Transverse colon (tissue), 4 donors: ENCODE results near the gene STRIP1. TPM values are rescaled to one million over a fixed set of nuclear protein-coding genes. Genes with fewer than 3 reads are reported as not detected.

Experiments used
- DNase-seq: peaks from one replicate; pipeline ENCODE4 v3.0.0-alpha.2; 2019
- H3K27ac ChIP-seq, 4 donors: fragments of 200-600 bp; sonication (generic); 2 replicates each; pipeline ENCODE4 v1.5.1; 2016 to 2018; ENCODE audit warnings: inconsistent platforms in 4 of 4
- H3K27me3 ChIP-seq: fragments of 200-600 bp; sonication (generic); 2 replicates; pipeline ENCODE4 v1.5.1; 2017; ENCODE audit warnings: inconsistent platforms
- H3K36me3 ChIP-seq, 4 donors: fragments of 200-600 bp; sonication (generic); 2 replicates each; pipeline ENCODE4 v1.5.1; 2017 to 2019; ENCODE audit warnings: inconsistent platforms in 4 of 4
- H3K4me1 ChIP-seq, 4 donors: fragments of 200-600 bp; sonication (generic); 2 replicates each; pipeline ENCODE4 v1.5.1; 2017 to 2020; ENCODE audit warnings: inconsistent platforms in 4 of 4
- H3K4me3 ChIP-seq, 4 donors: fragments of 200-600 bp; sonication (generic); 1 replicate in 1 of 4; 2 replicates in 3 of 4; pipeline versions ENCODE4 v1.5.1 to v1.6.1; 2017 to 2019; ENCODE audit warnings: inconsistent platforms in 4 of 4
- H3K9me3 ChIP-seq, 2 donors: fragments of 200-600 bp; sonication (generic); 2 replicates each; pipeline ENCODE4 v1.5.1; 2017 to 2019; ENCODE audit warnings: inconsistent platforms in 2 of 2
- EP300 ChIP-seq: sonication (generic); formaldehyde crosslinking; IDR thresholded peaks from one replicate; pipeline ENCODE4 v1.6.1; 2017; ENCODE audit warnings: antibody characterized with exemption, low read depth
- POLR2A ChIP-seq: fragments of 450-650 bp; IDR thresholded peaks from one replicate; pipeline ENCODE4 v1.6.1; 2016; ENCODE audit warnings: antibody characterized with exemption, mild to moderate bottlenecking, moderate library complexity
- POLR2AphosphoS5 ChIP-seq, 3 donors: sonication (generic); formaldehyde crosslinking; IDR thresholded peaks; one replicate each; pipeline ENCODE4 v1.6.1; 2016; ENCODE audit warnings: antibody characterized with exemption in 3 of 3
- WGBS, 2 donors: methylation state at CpG; one replicate each; pipeline ENCODE4 v1.1.5; 2018; ENCODE audit warnings: low coverage in 1 of 2; 5-methylcytosine and 5-hydroxymethylcytosine counted together
- in situ Hi-C, 4 donors: fragments of 200-750 bp; cut with MboI; loops; one replicate each; pipeline versions ENCODE4 v1.15.0 to v1.15.1; 2017; ENCODE audit warnings: low sequenced_read_pairs in 3 of 4, low pct_ligation_motif_present in 1 of 4, low pct_unique_long_range_greater_than_20kb in 1 of 4
- intact Hi-C: fragments of 100-400 bp; cut with DNase I; formaldehyde crosslinking; loops from one replicate; pipeline ENCODE4 v1.15.1; 2023; ENCODE audit warnings: low total_unique reads
- total RNA-seq, 4 donors: library from RNA; depleted of rRNA; stranded (reverse); fragments of >200 nt; gene quantifications; one replicate each; pipeline ENCODE4 v1.1.0, GENCODE V29; 2016
- TF ChIP-seq, protein P1 (sequence below), 5 experiments: fragments of 200-600 bp in 3 of 5; fragments of 450-650 bp in 2 of 5; sonication (generic) in 3 of 5; IDR thresholded peaks; 1 replicate in 2 of 5; 2 replicates in 3 of 5; pipeline ENCODE4 v1.5.1; 2016 to 2017; ENCODE audit warnings: antibody characterized with exemption in 5 of 5, inconsistent platforms in 3 of 5, mild to moderate bottlenecking in 2 of 5, moderate library complexity in 1 of 5

STRIP1 gene
- total RNA-seq, 4 donors from 2014 or later: 32.6 to 72.2 (median 58.7) TPM

DNA sequence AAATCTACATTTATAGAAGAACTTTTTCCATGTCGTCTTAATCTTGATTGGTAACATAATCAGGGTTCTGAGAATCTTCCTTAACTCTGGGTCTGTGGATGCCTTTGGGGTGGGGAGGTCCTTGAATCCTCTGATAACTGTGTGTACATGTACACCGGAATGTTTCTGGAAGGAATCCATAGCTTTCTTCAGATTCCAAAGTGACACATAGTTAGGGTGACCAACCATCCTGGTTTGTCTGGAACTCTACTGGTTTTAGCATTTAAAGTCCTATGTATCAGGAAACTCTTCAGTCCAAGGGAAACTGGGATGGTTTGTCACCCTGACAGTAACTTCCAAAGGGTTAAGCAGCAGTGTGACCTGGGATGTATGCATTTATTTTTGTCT lies 16.8 kb downstream of the STRIP1 start:
- intact Hi-C loops: loop anchor here (5.0 kb wide), 1 partner anchor 56 kb away; no protein-coding TSS in a partner anchor
- 80 to 93% methylated on average over 2 of the region's 2 CpGs for WGBS, 2 donors

DNA sequence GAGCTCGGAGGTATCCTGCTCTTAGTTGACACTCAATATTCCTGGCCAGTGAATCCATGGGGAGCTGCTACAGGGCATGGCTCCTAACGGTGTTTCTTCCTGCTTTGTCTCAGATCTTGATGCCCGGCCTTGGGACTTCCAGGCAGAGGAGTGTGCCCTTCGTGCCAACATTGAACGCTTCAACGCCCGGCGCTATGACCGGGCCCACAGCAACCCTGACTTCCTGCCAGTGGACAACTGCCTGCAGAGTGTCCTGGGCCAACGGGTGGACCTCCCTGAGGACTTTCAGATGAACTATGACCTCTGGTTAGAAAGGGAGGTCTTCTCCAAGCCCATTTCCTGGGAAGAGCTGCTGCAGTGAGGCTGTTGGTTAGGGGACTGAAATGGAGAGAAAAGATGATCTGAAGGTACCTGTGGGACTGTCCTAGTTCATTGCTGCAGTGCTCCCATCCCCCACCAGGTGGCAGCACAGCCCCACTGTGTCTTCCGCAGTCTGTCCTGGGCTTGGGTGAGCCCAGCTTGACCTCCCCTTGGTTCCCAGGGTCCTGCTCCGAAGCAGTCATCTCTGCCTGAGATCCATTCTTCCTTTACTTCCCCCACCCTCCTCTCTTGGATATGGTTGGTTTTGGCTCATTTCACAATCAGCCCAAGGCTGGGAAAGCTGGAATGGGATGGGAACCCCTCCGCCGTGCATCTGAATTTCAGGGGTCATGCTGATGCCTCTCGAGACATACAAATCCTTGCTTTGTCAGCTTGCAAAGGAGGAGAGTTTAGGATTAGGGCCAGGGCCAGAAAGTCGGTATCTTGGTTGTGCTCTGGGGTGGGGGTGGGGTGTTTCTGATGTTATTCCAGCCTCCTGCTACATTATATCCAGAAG lies 19.4 kb downstream of the STRIP1 start:
- in situ Hi-C loops (loop anchor here in 1 of 4 donors (5.0 kb wide), 1 partner anchor 54 kb away; no protein-coding TSS in a partner anchor), intact Hi-C loops (loop anchor here (5.0 kb wide), 1 partner anchor 54 kb away; no protein-coding TSS in a partner anchor)
- H3K27me3 ChIP-seq: no peaks in the 10 kb centered on the region
- no peak overlapping the region for H3K27ac ChIP-seq
- 60 to 66% methylated on average over 1 to 15 of the region's 16 CpGs for WGBS, 2 donors
- no peak overlapping the region for H3K4me3 ChIP-seq
- TF ChIP-seq, protein P1, sequence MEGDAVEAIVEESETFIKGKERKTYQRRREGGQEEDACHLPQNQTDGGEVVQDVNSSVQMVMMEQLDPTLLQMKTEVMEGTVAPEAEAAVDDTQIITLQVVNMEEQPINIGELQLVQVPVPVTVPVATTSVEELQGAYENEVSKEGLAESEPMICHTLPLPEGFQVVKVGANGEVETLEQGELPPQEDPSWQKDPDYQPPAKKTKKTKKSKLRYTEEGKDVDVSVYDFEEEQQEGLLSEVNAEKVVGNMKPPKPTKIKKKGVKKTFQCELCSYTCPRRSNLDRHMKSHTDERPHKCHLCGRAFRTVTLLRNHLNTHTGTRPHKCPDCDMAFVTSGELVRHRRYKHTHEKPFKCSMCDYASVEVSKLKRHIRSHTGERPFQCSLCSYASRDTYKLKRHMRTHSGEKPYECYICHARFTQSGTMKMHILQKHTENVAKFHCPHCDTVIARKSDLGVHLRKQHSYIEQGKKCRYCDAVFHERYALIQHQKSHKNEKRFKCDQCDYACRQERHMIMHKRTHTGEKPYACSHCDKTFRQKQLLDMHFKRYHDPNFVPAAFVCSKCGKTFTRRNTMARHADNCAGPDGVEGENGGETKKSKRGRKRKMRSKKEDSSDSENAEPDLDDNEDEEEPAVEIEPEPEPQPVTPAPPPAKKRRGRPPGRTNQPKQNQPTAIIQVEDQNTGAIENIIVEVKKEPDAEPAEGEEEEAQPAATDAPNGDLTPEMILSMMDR (IDR thresholded peaks at IDR 0.05): peak; percentile 81 to 97 (median 94)
- no peak for TF ChIP-seq POLR2A
- peak; percentile 77 for DNase-seq
- H3K9me3 ChIP-seq: no peaks in the 10 kb centered on the region
- H3K4me1 ChIP-seq: peaks cover 4 to 30% (median 21%) of the 10 kb centered on the region in 4 donors
- H3K36me3 ChIP-seq: peaks cover 0 to 55% (median 12%) of the 10 kb centered on the region in 4 donors

More for the DNA sequence above, 16.8 kb downstream of the STRIP1 start:
- in situ Hi-C loops: loop anchor here in 1 of 4 donors (5.0 kb wide), 1 partner anchor 56 kb away; no protein-coding TSS in a partner anchor
- Histone ChIP-seq H3K27me3 (no peaks in the 10 kb centered on the region), H3K27ac (no peak overlapping the region), H3K36me3 (peaks cover 0 to 64% (median 22%) of the 10 kb centered on the region in 4 donors), H3K4me3 (no peak overlapping the region), H3K9me3 (no peaks in the 10 kb centered on the region), H3K4me1 (peaks cover 4 to 20% (median 15%) of the 10 kb centered on the region in 4 donors)
- TF ChIP-seq, protein P1 (IDR thresholded peaks at IDR 0.05): no peak
- no peak for TF ChIP-seq POLR2A
- no peak for TF ChIP-seq POLR2AphosphoS5 (IDR thresholded peaks at IDR 0.05)
- no peak for TF ChIP-seq EP300
- no peak for DNase-seq

DNA sequence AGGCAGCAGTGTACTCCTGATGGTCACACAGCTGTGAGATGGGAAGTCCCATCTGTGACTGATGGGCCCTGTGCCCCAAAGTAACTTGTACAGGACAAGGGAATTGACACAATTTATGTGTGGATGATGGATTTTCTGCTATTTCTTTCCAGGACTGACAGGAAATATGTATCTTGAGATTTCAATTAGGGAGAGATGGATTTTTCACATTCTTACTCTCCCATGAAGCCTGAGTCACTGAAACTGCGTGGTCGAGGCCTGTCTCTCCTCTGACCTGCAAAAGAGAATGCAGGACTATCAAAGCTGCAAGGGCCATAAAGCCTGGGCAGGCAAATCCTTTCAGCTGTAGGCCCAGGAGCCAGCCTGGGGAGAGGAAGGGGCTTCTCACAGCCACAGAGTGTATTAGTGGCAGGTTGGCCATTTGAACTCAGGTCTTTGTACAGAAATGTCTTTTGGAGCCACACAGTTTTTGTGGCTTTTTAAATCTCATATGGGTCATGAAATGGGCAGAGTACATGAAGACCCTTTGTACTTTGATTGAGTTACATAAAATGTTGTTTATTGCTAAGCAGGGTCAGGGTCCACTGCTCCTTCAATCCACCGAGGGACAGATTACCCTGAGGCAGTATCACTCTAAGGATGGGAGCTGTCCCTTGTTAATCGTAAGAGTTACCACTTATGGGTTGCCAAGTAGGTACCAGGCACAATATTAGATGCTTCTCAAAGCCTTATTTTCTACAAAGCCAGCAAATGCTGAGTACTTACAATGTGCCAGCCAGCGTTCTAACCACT lies 21.3 kb downstream of the STRIP1 start:
- H3K27me3 ChIP-seq: no peaks in the 10 kb centered on the region
- TF ChIP-seq EP300: no peak
- TF ChIP-seq POLR2AphosphoS5 (IDR thresholded peaks at IDR 0.05): peak in 1 of 3 donors; percentile 35
- no peak for DNase-seq
- intact Hi-C loops: no loop called here
- peaks cover 4 to 19% (median 11%) of the 10 kb centered on the region in 4 donors for H3K4me1 ChIP-seq
- H3K9me3 ChIP-seq: no peaks in the 10 kb centered on the region
- peak overlapping the region in 2 of 4 donors; percentile 2 to 57 for H3K27ac ChIP-seq
- WGBS, 2 donors: 55 to 80% methylated on average over 3 to 5 of the region's 5 CpGs
- peaks cover 0 to 45% (median 12%) of the 10 kb centered on the region in 4 donors for H3K36me3 ChIP-seq
- in situ Hi-C loops: no loop called here
- H3K4me3 ChIP-seq: no peak overlapping the region

DNA sequence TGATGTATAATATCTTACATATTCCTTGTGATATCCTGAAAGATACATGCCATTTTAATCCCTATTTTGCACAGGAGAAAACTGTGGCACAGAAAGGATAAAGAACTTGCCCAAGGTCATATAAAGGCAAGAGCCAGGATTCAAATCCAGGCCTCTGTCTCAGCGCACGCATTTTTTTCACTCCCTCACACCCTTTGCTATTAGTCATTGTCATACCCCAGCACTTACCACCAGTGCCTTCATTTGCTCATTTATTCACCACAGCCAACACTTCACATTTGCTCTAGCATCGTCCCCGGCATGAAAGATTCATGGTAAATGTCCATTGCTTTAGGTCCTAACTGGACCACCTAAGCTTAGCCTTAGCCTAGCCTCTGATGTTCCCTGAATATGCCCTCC lies 21.9 kb downstream of the STRIP1 start:
- TF ChIP-seq POLR2A: no peak
- no peak for TF ChIP-seq POLR2AphosphoS5 (IDR thresholded peaks at IDR 0.05)
- no peak for TF ChIP-seq EP300
- TF ChIP-seq, protein P1 (IDR thresholded peaks at IDR 0.05): no peak
- Histone ChIP-seq H3K4me1 (peaks cover 4 to 19% (median 11%) of the 10 kb centered on the region in 4 donors), H3K27ac (peak overlapping the region in 3 of 4 donors; percentile 2 to 57 (median 20)), H3K4me3 (no peak overlapping the region), H3K9me3 (no peaks in the 10 kb centered on the region), H3K27me3 (no peaks in the 10 kb centered on the region), H3K36me3 (peaks cover 0 to 39% (median 12%) of the 10 kb centered on the region in 4 donors)
- in situ Hi-C loops: no loop called here
- 69 to 78% methylated on average over 3 to 4 of the region's 4 CpGs for WGBS, 2 donors
- no peak for DNase-seq
- intact Hi-C loops: no loop called here
